Measurements from ENCODE around the gene PLXDC2. TPM values are rescaled to one million over a fixed set of nuclear protein-coding genes. Genes with fewer than 3 reads are reported as not detected.

The PLXDC2 gene
- total RNA-seq, 1 experiment from 2014 or later, result 2.8 TPM

DNA sequence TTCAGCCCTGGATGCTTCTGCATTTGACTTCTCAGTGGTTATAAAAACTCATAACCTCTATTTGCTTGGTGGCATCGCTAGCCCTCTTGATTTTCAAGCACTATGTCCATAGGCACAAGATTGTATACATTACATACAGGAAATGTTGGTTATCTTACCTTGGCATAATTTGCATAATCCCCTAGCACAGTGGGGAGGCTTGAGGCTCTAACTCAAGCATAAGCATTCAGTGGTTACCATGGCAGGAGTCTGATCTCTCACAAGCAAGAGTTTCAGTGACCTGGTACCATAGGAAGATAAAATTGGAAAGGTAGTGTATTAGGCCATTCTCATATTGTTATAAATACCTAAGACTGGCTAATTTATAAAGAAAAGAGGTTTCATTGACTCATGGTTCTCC lies 121.8 kb downstream of the PLXDC2 start:
- no peak for DNase-seq (ENCODE audit: low read depth)

DNA sequence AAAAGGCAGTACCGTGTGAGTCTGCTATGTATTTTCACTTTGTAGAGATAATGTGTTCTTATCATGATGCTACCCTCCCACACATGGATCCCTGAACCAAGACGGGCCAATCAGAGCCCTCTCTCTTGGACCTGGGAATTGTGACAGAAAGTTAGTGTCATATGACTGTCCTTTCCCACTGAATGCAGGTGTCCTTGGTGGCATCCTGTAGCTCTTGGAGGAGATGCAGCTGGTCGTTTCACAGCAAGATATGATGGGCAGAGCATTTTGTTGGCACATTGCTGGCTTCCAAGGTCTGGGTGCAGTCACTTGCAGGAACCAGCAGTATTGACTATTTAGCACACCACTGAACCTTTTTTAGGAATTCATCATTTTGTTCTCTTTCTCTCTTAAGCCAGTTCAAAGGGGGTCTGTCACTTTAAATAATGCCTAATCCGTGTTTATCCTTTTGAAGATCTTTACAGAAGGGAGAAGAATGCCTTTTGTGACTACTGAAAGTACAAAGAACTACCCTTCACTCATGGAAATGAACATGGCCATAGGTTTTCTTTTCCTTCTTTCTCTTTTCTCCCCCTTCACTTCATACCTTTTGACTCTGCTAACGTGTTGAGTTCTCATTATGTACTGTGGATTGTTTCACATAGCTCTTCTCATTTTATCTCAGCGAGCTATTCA lies 125.1 kb downstream of the PLXDC2 start:
- DNase-seq (ENCODE audit: low read depth), result no peak

DNA sequence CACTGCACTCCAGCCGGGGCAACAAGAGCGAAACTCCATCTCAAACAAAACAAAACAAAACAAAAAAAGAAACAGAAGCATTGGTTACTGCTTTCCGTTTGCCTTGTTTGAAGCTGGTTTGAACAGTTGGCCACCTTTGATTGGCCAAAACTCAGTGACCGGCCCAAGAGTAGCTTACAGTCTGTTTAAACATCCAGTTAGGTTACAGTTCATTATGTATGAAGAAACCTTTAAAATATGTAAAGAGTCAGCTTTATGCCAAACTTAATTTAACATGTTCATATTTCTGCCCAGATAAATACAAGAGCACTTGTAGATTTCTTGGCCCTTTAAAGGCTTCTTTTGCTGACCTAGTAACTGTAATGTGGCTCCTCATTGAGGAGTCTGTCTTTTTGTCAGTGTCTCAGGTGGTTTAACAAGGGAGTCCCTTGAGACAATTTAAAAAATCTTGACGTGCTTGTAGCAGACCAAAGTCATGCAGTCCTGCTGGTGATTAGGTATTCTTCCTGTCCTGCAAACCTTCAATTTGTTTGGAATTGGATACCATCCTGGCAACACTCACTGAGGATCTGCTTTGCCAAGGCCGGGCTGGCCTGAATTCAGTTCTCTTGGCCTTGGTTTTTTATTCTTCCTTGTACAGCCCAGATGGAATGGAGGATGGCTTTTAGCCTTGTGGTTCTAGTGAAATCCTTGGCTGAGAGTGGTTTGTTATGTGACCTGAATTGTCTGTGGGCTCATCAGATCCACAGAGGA lies 128.9 kb downstream of the PLXDC2 start:
- DNase-seq (ENCODE audit: low read depth), result no peak

- DNase-seq (ENCODE audit: low read depth), result no peak
These were observed 130.0 kb downstream of the PLXDC2 start for GRCh38 chr10:19946245-19946644.

GRCh38 chr10:19946791-19947190 lies 130.6 kb downstream of the PLXDC2 start:
- DNase-seq (ENCODE audit: low read depth), result no peak

DNA sequence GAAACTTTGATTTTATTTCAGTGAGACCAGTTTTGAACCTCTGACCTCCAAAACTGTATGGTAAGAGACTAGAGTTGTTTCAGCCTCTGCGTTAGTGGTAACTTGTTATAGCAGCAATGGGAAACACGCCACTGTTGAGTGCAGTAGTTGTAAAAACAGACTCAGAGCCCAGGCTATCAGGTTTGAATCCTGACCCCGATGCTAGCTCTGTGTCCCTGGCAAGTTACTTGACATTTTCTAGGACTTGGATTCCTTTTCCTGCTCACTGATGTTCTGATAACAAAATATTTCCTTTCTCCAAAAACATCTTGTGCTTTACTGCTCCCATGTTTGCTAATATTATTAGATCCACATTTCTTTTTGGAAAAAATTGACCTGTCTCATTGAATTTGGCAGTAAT lies 131.0 kb downstream of the PLXDC2 start:
- no peak for DNase-seq (ENCODE audit: low read depth)

- no peak for DNase-seq (ENCODE audit: low read depth)
These were observed 131.4 kb downstream of the PLXDC2 start for GRCh38 chr10:19947656-19948055.

DNA sequence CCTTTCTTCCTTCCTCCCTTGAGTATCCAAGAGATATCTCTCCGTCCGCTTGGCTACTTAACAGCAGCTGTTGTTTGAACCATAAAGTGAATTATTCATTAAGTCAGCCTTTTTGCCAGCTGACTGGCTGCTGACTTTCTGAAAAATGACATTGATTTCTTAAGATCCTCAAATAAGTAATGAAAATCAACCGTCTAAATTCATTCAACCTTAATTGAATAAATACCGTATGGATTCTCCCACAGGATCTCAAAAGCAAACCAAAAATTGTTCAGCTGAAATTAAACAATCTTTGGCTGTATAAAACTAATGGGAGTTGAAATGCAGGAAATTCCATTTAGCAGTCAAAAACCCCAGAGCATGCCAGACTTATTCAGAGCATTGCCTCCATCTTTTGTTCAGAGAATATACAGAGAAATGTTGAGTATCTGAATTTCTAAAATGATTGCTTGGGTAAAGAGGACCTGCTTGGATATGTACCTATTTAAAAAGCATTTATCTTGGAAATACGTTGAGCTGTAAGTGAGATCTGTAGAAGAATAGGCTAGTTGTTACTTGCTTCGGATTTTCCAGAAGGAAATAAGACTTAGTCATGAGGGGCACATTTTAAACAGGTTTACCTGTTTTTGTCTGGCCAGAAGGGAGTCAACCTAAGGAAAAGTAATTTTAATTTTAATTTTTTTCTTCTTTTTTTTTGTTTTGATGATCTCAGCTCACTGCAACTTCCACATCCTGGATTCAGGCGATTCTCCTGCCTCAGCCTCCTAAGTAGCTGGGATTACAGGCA lies 136.2 kb downstream of the PLXDC2 start:
- no peak for DNase-seq (ENCODE audit: low read depth)

- DNase-seq (ENCODE audit: low read depth), result no peak
These were observed 138.4 kb downstream of the PLXDC2 start for GRCh38 chr10:19954601-19955000.

GRCh38 chr10:19956516-19957032 lies 140.3 kb downstream of the PLXDC2 start:
- no peak for DNase-seq (ENCODE audit: low read depth)

- no peak for DNase-seq (ENCODE audit: low read depth)
These were observed 142.6 kb downstream of the PLXDC2 start for GRCh38 chr10:19958787-19959186.

- no peak for DNase-seq (ENCODE audit: low read depth)
These were observed 145.1 kb downstream of the PLXDC2 start for GRCh38 chr10:19961076-19962053.

DNA sequence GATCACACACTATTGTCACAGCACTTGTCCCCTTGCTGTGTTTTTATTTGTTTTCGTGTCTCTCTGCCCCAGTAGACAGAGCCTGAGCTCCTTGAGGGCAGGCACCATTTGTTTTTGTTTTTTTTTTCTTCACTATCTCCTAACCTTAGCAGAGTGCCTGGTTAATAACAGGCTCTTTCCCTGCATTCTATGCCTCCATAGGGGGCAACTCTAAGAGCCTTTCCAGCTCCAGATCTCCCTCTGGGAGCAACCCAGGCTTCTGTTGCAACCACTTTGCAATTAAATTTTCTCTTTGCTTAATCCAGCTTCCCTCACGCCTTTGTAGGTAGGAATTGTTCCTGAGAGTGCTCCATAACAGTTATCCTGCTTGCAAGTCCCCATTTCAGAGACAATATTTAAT lies 148.4 kb downstream of the PLXDC2 start:
- DNase-seq (ENCODE audit: low read depth), result no peak

DNA sequence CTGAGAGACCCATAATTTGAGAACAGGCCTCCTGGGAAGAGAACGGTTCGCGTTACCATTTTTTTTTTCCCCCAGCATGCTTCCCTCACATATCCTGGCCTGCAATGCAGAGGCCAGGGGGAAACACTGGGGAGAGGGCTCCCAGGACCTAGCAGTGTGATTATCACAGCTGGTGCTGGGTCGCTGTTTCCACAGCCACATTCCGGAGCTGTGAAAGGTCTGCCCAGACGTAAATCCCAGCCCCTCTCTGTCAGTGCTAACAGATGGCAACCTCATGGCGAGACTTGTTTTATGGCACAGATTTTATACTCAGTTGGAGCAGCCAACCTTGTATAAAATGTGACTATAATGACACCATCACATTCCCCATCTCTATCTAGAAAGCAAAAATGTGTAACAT lies 150.5 kb downstream of the PLXDC2 start:
- no peak for DNase-seq (ENCODE audit: low read depth)

DNA sequence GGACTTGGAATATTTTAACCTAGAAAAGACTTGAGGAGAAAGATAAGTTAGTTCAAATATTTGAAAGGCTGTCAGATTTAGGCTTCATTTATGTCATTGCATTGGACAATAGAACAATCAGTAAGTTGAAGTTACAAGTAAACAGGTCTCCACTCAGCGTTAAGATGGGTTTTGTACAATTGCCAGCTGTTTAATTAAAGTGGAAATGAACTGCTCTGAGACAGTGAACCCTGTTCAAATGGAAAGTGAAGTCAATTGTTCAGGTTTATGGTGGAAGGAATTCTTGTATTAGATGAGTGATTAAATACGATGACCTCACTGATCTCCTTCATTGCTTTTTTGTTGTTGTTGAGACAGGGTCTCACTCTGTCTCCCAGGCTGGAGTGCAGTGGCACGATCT lies 151.7 kb downstream of the PLXDC2 start:
- no peak for DNase-seq (ENCODE audit: low read depth)

DNA sequence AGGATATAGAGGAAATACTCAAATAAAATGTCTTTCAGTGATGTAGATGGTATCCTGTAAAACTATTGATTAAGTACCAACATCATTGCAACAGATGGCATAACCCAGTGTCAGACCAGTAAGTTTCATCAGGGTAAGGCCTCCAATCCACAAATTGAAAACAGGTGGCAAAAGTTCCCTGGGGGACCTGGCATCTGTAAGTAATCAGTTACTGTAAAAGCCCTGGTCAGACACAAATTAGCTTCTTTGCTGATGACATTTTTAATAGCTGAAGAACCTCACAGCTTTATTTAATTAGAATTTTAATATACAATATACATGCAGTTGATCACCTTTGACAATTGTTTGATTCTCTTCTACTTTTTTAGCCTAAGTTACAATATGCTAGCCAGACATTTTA lies 152.5 kb downstream of the PLXDC2 start:
- no peak for DNase-seq (ENCODE audit: low read depth)

DNA sequence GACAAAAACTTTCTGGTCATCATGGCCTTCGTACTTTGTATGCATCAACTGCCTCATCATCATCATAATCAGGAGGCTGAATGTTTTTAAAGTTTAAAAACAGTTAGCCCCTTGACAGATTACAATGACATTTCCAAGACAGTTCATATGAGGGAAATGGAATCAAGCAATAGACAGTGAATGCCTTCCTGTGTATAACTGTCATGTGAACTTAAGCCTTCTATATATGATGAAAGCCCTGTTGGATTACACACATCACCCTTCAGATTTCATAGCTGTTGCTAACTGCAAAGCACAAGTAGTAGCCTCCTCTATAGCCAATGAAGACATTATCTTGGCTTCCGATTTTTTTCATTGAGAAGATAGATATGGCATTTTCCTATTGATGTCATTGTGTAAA lies 154.0 kb downstream of the PLXDC2 start:
- DNase-seq (ENCODE audit: low read depth), result no peak

DNA sequence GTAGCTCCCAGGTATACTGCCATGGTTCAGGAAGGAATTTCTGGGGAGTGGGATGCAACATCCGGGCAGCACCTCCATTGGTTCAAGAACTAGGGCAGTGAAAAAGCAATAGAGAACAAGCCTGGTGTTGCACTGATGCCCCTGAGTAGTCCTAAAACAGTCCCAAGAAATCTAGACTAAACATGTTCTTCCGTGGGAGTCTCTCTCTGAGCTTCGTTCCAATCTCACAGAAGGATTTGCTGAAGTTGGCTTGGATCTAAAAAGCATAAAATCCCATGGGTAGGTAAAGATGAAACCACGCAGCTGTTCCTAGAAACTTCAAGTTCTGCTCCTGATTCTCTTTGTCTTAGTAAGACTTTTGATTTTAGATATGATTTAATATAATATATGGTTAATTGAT lies 154.5 kb downstream of the PLXDC2 start:
- no peak for DNase-seq (ENCODE audit: low read depth)

DNA sequence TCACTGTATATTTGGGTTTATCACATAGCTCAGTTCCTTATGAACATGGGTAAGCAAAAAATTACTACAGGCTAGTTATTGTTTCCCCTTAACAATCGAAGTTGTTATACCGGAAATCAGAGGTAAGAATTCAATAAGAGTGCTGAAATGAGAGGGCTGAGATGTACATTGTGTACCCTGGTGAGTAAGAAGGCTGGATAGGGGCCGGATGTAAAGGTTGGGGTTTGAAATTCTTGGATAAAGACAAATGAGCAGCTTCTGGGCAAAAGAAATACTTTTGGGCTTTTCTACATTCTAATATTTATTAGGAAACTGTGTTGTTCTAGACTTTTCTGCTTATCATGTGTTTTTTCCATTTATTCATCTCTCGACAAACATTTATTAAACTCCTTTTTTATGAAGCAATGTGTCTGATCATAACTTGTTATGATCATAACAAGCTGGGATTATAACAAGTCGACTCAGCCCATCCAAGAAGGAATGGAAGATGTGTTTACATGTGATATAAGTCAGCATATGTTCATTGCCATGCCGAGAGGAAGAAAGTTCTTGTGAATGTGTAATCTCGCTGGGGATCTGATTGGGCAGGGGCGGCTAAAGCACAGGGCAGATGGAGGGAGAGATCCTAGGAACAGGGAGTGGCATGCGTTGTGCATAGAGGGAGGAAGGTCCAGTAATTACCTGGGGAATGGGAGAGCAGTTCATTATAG lies 155.3 kb downstream of the PLXDC2 start:
- no peak for DNase-seq (ENCODE audit: low read depth)

DNA sequence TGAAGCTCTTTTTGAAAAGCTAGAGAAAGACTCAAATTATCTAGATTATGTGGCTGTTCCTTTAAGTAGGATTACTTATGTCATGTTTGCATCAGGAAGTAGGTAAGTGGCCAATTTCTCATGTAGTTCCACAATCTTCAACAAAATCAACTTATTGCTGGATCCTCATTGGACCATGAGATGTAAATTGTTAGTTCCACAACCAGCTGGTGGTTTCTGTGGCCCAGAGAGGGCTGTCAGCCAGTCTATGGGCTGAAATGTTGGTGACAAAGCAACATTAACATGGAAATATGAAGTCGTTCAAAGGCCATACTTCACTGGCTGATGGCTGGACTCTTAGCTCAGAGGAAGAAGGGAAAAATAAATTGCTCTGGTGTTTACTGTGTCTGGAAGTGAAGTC lies 157.9 kb downstream of the PLXDC2 start:
- DNase-seq (ENCODE audit: low read depth), result no peak

GRCh38 chr10:19974554-19974953 lies 158.3 kb downstream of the PLXDC2 start:
- DNase-seq (ENCODE audit: low read depth), result no peak
